Fibroblast of mammary gland (primary cell): ENCODE results near the gene MAP3K2.
A peak's percentile ranks its signal among the peaks of the same experiment; 100 is the strongest.

Experiments
- DNase-seq: peaks from one replicate; pipeline ENCODE4 v3.0.0-alpha.2; 2010; ENCODE audit warnings: low read depth
- H3K4me3 ChIP-seq: 2 replicates; pipeline ENCODE4 v1.5.1; 2011; ENCODE audit warnings: low read depth, mild to moderate bottlenecking, low read length, moderate library complexity; ENCODE audit not compliant: control insufficient read depth
- TF ChIP-seq, protein P1 (sequence below): conservative IDR thresholded peaks from 2 replicates; pipeline ENCODE4 v1.5.1; 2011; ENCODE audit warnings: low read depth, low read length, inconsistent platforms; ENCODE audit not compliant: control insufficient read depth, insufficient read depth

MAP3K2 gene

DNA sequence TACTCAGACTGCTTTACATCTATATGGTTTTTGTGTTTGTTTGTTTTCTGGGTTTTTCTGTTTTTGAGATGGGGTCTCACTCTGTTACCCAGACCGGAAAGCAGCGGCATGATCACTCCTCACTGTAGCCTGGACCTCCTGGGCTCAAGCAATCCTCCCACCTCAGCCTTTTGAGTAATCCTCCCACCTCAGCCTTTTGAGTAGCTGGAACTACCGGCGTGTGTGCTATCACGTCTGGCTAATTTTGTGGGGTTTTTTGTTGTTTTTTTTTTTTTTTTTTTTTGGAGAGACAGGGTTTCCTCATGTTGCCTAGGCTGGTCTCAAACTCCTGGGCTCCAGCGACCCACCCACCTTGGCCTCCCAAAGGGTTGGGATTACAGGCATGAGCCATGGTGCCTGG is 9.1 kb downstream of the MAP3K2 start:
- H3K4me3 ChIP-seq = no peak overlapping the region
- TF ChIP-seq, protein P1, sequence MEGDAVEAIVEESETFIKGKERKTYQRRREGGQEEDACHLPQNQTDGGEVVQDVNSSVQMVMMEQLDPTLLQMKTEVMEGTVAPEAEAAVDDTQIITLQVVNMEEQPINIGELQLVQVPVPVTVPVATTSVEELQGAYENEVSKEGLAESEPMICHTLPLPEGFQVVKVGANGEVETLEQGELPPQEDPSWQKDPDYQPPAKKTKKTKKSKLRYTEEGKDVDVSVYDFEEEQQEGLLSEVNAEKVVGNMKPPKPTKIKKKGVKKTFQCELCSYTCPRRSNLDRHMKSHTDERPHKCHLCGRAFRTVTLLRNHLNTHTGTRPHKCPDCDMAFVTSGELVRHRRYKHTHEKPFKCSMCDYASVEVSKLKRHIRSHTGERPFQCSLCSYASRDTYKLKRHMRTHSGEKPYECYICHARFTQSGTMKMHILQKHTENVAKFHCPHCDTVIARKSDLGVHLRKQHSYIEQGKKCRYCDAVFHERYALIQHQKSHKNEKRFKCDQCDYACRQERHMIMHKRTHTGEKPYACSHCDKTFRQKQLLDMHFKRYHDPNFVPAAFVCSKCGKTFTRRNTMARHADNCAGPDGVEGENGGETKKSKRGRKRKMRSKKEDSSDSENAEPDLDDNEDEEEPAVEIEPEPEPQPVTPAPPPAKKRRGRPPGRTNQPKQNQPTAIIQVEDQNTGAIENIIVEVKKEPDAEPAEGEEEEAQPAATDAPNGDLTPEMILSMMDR = no peak
- DNase-seq = no peak

DNA sequence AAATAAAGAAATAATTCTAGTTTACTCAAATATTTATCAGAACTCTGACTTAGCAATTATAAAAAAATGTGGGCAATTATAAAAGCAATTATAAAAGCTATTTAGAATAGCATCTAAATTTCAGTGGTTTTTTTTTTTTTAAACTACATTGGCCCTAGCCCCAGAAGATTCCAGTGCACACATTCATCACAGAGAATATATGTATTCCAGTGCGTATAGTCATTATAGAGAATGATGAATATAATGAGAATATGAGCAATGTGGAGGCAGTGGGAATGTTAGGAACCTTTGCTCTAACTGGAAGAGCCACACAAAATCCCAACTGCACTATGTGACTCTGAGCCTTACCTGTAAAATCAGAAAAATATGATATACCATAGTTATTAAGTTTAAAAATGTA is 10.5 kb downstream of the MAP3K2 start:
- H3K4me3 ChIP-seq = no peak overlapping the region
- TF ChIP-seq, protein P1 = no peak
- DNase-seq = no peak

DNA sequence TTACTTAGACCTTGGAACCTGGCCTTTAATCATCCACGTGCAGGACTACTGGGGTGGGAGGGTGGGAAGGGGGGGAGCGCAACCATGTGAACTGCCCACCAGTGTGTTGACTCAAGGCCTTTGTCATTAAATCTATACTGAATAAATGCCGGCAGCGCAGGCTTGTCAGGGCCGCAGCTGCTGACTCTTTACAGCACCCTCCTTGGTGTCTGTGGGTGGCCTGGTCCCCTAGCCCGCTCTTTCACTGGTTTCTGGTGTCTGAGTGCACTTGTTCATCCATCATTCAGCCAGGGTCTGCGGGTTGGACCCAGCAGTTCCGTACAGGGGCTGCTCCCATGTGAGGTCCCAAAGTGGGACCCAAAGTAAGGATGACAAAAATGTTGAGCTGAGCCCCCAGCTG is 11.5 kb downstream of the MAP3K2 start:
- no peak for DNase-seq
- no peak overlapping the region for H3K4me3 ChIP-seq
- TF ChIP-seq, protein P1 = no peak

DNA sequence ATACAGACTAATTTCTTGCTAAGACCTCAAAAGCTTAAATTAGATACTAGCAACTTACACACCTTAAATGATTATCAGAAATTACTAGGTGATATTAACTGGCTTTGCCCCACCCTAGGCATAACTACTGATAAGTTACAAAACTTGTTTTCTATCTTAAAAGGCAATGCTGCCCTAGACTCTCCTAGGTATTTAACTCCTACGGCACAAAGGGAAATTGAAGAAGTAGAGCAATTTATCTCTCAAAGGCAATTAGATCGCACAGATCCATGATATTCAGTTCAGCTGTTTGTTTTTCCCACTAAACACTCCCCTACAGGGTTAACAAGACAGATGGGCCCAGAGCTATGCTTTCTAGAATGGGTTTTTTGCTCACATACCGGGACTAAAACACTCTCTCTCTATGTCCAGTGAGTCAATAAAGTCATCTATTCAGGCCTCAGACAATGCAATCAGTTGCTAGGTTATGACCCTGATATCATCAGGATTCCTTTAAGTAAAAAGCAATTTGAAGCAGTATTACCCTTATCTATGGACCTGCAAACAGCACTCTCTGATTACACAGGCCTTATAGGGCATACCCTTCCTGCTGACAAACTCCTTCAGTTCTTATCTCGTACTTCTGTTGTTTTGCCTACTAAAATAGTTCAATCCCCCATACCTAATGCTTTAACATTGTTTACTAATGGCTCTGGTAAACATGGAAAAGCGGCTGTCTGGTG is 14.3 kb downstream of the MAP3K2 start:
- DNase-seq = no peak
- TF ChIP-seq, protein P1 = no peak
- H3K4me3 ChIP-seq = no peak overlapping the region

DNA sequence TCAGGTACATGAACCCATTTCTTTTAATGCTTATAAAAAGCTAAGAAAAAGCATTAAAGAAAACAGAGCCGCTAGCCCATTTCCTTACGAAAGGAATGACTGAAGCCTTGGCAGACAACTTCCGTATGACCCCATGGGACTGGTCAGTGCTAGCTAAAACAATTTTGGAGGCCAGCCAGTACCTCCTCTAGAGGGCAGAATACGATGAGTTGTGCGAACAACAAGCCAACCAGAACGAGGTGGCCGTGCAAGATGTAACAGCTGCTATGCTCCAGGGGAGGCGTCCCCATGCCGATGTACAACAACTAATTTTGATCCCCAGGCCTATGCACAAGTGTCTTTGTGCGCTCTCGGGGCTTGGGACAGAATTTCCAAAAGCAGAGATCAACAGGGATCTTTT is 16.7 kb downstream of the MAP3K2 start:
- TF ChIP-seq, protein P1 = peak; percentile 14

DNA sequence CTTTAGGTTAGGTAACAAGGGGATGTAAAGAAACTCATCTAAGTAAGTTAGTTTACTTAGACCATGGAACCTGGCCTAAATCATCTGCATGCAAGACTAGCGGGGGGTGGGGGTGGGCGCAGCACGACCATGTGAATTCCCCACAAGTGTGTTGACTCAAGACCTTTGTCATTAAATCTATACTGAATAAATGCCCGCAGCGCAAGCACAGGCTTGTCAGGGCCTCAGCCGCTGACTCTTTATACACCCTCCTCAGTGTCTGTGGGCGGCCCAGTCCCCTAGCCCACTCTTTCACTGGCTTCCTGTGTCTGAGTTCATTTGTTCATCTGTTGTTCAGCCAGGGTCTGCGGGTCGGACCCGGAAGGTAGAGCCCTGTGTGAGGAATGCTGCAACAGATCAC is 17.8 kb downstream of the MAP3K2 start:
- no peak for DNase-seq
- no peak overlapping the region for H3K4me3 ChIP-seq
- TF ChIP-seq, protein P1 = no peak

More for the DNA sequence above, 16.7 kb downstream of the MAP3K2 start:
- peak; percentile 83 for DNase-seq
- H3K4me3 ChIP-seq = no peak overlapping the region
